ENCODE measurements around the gene PPP6C.
"Not testable (repeated sequence)": the region's sequence is repeated elsewhere in the genome, so short reads cannot be mapped to it uniquely, and the experiment has no call there.

The PPP6C gene

DNA sequence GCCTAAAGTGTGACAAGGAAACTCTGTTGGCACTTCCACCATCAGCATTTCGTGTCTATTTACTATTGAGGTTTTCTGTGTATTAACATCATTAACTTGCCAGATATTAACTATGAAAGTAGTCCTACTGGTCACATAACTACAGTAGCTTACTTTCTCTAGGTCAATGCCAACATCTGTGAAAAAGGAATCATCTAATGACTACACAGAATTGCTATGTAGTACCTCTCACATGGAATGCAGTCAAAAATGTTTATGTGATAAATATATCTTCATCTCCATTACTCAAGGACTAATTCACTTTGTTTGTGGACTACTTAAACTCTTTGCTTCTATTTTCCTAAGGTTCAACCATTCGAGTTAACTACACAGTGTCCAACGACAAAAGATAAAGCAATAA is 48.4 kb downstream of the PPP6C start:
- DNase-seq (ENCODE audit: low spot score) = no peak

- DNase-seq (ENCODE audit: low spot score) = no peak
These were observed 49.0 kb downstream of the PPP6C start for GRCh38 chr9:125140576-125140975.

- DNase-seq (ENCODE audit: low spot score) = no peak
These were observed 52.4 kb downstream of the PPP6C start for GRCh38 chr9:125137200-125137599.

DNA sequence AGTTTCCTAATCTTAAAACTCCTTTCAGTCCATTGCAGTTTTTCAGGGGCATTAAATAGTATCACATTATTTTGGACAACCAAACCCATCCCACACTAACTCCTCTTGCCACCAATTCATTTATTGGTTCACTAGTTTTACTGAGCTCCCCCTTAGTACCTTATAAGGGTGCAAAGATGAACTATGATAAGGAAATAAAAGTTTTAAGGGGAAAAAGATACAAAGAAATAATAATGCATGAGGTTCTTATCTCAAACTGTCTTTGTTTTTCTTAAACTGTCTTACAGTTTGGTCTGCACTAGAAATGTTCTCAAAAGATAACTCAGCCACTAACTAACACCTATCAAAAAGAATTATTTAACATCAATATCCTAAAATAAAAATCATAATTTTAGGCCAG is 54.6 kb downstream of the PPP6C start:
- DNase-seq (ENCODE audit: low spot score) = no peak

DNA sequence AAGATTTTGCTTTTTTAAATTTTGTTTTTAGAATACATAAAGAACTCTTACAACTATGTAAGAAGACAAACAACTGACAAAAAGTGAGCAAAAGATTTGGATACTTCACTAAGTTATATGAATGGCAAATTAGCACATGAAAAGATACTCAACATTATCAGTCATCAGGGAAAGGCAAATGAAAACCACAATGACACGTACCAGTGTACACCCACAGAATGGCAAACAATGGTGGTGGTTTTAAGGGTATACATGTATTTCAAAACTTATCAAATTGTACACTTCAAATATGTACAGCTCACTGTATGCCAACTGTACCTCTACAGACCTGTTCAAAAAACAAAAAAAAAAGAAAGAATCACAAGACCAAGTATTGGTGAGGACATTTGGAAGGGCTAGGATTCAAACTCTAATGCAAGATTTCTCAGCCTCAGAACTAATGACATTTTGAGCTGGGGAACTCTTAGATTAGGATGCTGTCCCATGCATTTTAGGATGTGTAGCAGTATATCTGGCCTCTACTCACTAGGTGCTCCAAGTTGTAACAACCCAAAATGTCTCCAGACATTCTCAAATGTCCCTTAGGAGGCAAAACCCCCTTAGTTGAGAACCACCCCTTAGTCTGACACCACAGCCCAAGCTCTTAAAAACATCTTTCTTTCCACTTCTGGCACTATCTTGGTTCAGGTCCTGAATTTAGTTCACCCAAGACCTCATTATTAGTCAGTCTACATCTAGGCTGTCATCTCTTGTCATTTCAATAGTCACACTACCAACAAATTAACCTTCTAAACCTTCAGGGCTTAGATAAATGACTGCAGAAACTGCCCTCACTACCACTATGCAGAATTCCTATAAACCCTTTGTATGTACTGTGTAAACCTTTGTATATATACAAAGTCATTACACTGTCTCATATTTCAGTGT is 55.9 kb downstream of the PPP6C start:
- no peak for DNase-seq (ENCODE audit: low spot score)

DNA sequence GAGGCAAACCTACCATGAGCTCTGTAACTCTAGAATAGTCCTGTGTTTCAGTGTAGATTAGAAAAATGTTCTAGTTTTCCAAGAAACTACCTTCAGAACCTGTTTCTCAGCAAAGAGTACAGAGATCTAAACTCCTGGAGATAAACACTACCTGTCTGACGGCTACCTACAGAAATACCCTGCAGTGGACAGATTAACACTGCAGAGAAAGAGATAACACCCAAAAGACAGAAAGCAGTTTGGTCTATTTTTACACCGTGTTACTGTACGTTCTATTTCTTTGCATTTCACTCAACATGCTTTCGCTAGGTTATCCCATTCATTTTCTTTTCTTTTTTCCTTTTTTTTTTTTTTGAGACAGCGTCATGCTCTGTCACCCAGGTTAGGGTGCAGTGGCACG is 57.8 kb downstream of the PPP6C start:
- DNase-seq (ENCODE audit: low spot score) = no peak

- DNase-seq (ENCODE audit: low spot score) = peak; percentile 64
These were observed 63.4 kb downstream of the PPP6C start for GRCh38 chr9:125126019-125126746.

DNA sequence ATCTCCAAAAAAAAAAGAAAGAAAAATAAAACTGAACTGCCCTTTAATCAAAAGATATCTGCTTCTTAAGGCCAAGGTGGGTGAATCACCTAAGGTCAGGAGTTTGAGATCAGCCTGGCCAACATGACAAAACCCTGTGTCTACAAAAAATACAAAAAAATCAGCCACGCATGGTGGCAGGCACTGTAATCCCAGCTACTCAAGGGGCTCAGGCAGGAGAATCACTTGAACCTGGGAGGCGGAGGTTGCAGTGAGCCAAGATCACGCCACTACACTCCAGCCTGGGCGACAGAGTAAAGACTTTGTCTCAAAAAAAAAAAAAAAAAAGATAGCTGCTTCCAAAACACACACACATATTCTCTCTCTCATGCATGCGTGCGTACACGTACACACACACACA is 64.1 kb downstream of the PPP6C start:
- no peak for DNase-seq (ENCODE audit: low spot score)

DNA sequence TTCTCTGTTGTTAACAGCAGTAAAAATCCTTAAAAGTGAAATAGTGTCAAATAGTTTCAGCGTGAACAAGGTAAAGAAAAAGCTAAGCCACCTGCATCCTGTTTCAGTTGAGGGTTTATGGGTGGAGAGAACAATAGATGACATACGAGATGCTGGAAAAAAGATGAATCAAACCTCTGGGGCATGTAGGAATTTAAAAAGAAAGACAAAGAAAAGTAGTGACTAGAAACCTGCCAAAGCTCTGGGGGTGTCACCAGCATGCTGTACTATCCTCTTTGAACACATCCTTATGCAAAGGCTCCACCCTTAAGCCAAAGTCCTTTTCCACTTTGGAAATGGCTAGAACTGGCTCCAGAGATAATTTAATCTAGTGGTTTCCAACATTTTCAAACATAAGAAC is 68.5 kb downstream of the PPP6C start:
- DNase-seq (ENCODE audit: low spot score) = no peak

DNA sequence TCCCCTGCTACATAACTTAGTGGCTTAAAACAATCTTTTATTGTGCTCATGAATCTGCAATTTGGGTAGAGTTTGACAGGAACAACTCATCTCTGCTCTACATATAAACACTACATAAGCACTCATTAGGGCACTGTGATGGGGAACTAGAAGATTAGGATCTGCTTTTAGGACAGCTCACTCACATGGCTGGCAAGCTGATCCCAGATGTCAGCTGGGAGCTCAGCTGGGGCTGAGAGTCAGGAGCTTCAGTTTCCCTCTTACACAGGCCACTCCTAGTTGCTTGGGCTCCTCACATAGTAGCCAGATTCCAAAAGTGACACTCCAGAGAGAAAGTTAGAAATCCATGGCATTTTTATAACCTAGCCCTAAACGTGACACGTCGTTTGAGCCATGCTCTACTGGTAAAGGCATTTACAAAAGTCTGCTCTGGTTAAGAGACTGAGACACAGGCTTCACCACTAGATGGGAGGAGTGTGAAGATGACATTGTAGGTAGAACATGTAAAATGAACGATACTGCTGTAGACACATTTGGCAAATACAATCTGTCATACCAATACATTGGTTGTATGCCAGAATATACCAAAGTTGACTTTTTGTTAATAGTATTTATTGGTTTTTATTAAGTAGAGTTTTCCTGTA is 69.8 kb downstream of the PPP6C start:
- DNase-seq (ENCODE audit: low spot score) = no peak

- DNase-seq (ENCODE audit: low spot score) = not testable (repeated sequence)
These were observed 70.9 kb downstream of the PPP6C start for GRCh38 chr9:125118696-125119095.

DNA sequence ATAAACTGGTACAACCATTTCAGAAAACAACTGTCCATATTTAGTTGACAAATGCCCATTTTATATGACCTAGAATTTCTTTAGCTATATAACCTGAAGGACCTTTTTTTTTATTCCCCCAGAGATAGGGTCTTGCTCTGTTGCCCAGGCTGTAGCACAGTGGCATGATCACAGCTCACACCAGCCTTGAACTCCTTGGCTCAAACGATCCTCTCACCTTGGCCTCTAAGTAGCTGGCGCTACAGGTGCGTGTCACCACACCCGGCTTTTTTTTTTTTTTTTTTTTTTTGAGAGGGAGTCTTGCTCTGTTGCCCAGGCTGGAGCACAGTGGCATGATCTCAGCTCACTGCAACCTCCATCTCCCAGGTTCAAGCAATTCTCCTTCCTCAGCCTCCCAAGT is 75.1 kb downstream of the PPP6C start:
- DNase-seq (ENCODE audit: low spot score) = not testable (repeated sequence)

GRCh38 chr9:125110464-125110863 is 79.1 kb downstream of the PPP6C start:
- DNase-seq (ENCODE audit: low spot score) = no peak

DNA sequence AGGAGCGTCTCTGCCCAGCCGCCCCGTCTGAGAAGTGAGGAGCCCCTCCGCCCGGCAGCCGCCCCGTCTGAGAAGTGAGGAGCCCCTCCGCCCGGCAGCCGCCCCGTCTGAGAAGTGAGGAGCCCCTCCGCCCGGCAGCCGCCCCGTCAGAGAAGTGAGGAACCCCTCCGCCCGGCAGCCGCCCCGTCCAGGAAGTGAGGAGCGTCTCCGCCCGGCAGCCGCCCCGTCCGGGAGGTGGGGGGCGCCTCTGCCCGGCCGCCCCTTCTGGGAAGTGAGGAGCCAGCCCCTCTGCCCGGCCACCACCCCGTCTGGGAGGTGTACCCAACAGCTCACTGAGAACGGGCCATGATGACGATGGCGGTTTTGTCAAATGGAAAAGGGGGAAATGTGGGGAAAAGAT is 81.1 kb downstream of the PPP6C start:
- DNase-seq (ENCODE audit: low spot score) = not testable (repeated sequence)

DNA sequence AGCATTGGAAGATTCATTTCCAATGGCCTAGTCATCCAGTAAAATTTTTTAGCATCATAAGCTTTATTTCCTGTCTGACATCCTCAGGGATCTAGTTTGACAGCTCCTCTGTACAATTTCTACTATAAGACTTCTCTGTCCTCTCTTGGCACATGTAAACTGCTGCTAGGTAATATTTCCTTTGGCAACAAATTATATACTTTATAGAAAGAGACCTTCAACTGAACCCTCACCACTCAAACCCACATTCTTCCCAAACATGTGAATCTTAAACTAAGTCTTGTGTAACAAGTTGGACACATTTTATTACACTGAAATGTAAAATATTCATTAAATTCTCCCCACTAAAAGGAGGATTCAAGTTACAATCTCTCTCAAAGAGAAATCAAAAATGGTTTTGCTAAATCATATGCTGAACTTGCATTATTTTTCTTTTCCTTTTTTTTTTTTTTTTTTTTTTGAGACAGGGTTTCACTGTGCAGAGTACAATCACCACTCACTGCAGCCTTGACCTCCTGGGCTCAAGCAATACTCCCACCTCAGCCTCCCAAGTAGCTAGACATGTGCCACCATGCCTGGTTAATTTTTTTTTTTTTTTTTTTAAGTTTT is 83.2 kb downstream of the PPP6C start:
- no peak for DNase-seq (ENCODE audit: low spot score)

DNA sequence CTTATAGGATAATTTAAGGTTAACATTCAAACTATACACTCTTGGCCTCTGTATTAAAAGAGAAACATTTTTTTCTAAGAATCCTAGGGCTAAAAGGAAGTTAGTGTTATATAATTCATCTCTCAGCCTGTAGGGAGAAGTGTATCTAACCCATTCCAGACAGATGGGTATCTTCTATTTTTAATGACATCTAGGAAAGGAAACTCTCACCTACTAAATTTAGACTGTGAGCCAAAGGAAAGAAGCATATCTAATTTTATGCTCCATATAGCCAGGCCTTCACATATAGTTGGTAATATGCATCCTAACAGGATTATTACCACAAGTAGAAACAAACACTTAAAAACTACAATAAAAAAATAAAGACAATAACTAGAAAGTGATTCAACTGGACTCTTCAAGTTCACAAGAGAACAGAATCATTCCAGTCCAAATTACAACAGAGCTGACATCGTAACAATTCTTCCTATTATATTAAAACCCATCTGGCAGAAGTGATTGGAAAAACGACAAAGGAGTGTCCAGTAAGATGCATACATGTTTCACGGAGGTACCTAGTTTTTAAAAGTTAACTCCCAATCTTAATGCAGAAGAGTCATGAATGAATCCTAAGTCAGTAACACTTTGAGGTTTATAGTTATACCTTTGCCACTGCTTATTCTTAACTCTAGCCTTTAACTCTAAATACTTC is 85.7 kb downstream of the PPP6C start:
- no peak for DNase-seq (ENCODE audit: low spot score)

DNA sequence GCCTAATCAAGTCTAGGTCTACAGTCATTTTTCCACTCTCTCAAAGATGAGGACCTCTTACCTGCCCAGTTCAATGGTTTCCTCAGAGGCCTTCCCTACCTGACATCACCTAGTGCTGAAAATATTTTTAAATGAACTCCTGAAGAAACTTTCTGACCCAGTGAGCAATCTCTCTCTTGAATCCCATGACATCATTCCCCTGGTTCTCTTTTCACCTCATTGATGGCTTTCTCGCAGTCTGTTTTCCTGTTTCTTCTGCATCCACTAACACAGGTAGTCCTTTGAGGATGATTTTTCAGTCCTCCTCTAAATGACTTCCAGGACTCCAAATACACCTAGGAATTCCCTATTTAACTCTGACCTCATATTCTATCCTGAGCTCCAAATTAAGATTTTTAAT is 86.6 kb downstream of the PPP6C start:
- DNase-seq (ENCODE audit: low spot score) = no peak

- DNase-seq (ENCODE audit: low spot score) = no peak
These were observed 88.8 kb downstream of the PPP6C start for GRCh38 chr9:125100822-125101221.

DNA sequence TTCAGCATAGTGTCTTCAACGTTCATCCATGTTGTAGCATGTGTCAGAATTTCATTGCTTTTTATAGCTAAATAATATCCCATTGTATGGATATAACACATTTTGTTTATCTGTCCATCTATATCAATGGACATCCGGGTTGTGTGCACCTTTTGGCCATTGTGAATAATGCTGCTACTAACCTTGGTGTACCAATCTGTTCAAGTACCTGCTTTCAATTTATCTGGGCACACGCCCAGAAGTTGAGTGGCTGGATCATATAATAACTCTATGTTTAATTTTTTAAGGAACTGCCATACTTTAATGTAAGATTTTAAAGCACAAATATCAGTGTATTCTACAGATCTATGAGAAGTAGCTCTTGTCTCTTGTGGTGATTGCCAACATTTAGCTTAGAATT is 89.8 kb downstream of the PPP6C start:
- no peak for DNase-seq (ENCODE audit: low spot score)

Data from NAMALWA (cell line).